ENCODE measurements around the gene TTC39C.

DNA sequence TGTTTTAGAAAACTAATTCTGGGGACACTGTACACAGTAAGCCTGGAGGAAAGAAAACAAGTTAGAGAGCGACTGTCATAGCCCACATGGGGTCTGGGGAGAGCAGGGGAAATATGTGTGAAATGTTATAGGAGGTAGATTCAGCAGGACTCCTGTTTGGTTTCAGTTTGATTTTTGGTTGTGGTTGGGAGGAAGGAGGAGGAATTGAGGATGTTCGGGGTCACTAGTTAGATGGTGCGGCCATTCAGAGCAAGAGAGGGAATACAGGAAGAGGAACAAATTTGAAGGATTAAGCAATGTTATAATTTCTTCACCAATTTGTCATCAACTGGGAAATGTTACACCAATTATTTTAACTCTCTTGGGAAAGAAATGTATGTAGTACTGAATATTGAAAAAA lies 25.1 kb downstream of the TTC39C start:
- TF ChIP-seq CTCF (IDR thresholded peaks at IDR 0.05) = no peak
- no peak for TF ChIP-seq MYC (IDR thresholded peaks at IDR 0.05; ENCODE audit: borderline replicate concordance, low read length)
